Ureter (tissue), 1 donor: ENCODE results near the gene CCDC154. TPM values are rescaled to one million over a fixed set of nuclear protein-coding genes. Genes with fewer than 3 reads are reported as not detected.

Experiments used
- DNase-seq: peaks from one replicate; pipeline ENCODE4 v3.0.0-alpha.2; 2020; ENCODE audit warnings: low spot score
- total RNA-seq: library from RNA; stranded (reverse); gene quantifications from one replicate; pipeline ENCODE4 v1.2.4, GENCODE V29; 2023
- donor health status: DM: yes; HTN: yes; CAD: no.

Gene CCDC154
- total RNA-seq, 1 donor from 2014 or later: 2.0 TPM

DNA sequence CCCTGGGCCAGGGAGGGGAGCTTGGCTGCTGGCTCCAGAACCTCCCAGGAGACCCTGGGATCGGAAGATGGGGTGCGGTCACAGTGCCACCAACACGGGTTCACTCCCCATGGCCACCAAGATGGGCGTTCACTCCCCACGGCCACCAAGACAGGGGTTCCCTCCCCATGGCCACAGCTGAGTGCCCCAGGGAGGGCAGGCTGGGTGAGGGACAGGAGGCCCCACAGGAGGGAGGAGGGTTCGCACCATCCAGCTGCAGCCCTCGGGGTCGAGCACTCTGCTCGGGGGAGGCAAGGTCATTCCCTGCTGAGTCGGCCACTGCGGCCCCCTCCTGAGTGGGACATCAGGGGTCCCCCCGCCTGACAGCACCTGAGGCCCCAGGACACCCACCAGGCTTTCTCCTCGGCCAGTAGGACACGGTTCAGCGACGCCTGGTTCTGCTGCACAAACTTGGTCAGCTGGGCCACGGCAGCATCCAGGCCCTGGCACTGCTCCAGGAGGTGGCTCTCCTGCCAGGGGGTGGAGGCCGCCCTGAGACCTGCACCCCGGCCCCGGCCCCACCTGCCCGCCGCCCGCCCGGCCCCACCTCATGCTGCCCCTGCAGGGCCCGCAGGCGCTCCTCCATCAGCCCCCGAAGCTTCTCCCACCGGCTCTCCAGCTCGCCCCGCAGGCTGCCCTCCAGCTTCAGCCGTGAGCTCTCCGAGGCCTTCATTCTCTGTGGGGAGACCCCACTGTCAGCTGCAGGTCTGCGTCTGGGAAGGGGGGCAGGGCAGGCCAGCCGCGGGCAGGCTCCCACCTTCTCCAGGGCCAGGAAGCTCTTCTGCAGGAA lies 5.9 kb downstream of the CCDC154 start:
- no peak for DNase-seq

DNA sequence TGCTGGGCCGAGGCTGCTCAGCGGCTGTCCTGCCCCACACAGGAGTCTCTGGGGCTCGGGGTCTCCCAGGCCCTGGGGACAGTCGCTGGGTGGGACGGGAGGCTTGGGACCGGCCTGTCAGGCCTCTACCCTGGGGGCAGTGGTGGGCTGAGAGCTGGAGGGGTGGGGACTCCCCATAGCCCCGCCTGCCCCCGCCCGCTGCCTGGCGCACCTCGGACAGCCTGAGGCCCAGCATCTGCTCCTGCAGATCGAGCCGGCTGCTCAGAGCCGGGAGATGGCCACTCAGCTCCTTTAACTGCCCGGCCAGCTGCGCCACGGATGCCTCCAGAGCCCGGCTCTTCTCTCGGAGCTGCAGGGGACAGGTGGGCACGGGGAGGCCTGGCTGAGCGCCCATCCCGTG lies 6.8 kb downstream of the CCDC154 start:
- no peak for DNase-seq

DNA sequence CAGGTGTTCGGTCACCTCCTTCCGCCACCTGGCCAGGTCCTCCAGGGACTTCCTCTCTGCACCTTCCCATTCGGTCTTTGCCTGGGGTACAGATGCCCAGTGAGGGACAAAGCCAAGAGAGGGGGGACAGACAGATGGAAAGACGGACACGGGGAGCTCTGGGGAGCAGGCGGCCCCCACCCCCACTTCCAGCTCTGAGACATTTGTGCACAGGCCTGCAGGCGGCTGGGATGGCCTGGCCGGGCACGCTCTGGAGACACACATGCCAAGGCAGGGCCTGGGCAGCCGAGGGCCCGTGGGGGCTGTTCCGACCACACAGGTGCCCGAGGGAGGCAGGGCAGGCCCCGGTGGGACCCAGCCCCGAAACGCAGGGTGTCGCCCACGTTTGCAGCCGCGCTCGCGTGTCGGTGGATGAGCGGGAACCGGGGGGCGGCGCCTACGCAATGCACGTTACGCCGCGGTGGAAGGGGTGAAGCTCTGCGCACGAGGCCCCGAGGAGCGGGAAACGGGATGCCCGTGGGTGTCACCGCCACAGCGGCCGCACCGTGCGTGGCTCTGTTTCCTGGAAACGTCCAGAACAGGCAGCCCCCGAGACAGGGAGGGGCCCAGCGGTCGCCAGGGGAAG lies 7.5 kb downstream of the CCDC154 start:
- no peak for DNase-seq

DNA sequence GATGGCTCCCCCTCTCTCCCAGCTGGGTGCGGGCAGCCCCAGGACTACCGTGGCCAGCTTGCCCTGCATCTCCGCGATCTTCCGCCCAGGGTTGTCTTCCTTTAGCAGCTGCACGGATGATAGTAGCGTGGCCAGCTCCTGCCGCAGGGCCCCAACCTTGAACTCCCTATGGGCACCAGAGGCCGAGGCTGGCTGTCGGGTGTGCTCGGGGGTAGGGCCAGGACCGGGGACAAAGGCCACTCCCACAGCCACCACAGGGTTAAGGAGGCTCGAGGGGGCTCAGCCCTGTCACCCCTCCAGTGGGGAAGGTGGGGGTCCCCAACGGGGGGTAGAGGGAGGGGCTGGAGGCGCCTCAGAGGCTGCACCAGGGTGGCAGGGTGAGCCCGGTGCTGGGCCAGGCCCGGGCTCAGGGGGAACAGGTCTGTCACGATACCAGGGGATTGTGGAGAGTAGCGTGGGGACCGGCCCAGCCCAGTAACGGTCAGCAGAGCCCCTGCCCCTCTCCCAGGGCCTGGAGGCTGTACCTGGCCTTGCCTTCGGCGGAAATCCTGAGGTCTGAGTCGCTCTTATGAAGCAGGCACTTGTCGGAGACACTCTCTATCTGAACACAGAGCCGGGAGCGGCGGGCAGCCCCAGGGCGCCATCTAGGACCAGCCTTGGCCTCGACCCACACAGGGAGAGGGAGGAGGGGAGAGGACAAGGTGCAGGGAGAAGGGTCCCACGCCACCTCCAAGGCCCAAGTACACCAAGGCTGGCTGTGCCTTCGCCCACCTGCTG lies 8.2 kb downstream of the CCDC154 start:
- DNase-seq: no peak

DNA sequence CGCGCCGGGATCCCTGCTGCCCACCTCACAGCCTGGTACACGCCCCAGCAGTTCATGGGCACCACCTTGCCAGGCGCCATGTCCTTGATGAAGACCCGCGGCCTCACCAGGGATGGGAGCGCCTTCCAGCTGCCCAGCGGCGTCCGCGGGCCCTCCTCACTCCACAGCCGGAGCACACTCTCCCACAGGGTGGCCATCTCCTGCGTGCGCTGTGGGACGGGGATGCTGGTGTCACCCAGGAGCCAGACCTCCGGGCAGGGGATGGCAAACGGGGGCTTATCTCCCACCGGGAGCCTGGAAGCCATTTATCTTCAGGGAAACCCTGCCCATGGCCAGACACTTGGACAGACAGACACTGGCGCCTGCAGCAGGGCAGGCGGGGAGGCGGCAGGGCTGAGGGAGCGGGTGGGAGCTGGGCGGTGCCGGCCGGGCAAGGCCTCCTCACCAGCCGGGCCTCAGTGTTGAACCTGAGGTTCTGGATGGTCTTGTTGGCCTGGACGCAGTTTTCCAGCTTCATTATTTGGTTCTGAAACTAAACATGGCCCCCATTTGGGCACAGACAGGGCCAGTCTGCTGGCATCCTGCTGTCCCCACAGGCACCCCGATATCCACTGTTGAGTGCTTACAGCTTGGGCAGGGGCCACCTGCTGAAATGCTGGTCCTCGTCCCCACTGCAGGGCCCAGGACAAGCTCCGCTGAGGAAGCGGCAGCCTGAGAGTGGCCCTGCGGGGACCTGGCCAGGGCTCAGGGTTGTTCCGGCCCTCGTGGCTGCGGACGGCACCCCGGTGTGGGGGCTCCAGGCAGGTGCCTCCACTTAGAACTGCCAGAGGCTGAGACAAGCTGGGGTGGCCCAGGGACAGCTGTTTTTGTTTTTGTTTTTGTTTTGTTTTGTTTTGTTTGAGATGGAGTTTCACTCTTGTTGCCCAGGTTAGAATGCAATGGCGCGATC lies 9.4 kb downstream of the CCDC154 start:
- DNase-seq: no peak

DNA sequence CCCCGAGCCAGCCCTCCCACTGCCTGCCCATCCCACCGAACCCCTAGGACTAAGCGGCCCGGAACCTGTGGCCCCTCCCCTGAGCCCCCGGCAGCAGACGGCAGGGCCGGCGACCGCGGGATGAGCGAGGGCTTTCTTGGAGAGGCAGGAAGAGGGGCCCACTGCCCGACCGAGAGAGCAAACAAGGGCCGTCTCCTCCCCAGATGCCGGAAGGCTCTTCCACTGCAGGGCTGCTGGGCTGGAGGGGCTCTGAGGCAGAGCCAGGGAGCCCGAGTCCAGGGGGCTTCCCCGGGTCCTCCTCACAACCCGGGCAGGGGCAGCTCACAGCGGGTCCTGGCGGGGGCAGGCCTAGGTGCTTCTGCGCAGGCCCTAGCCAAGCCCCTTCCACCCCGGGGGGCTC lies 10.6 kb downstream of the CCDC154 start:
- DNase-seq: no peak

DNA sequence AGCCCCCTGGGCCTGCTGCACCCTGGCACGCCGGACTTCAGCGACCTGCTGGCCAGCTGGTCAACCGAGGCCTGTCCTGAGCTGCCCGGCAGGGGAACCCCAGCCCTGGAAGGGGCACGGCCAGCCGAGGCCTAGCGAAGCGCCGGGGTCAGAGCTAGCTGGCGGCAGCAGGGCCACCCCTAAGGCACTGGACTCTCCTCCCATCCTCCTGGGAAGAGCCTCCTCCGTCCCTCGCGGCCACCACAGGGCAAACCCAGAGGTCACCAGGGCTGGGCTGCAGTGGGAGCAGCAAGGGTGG lies 11.1 kb downstream of the CCDC154 start:
- no peak for DNase-seq

DNA sequence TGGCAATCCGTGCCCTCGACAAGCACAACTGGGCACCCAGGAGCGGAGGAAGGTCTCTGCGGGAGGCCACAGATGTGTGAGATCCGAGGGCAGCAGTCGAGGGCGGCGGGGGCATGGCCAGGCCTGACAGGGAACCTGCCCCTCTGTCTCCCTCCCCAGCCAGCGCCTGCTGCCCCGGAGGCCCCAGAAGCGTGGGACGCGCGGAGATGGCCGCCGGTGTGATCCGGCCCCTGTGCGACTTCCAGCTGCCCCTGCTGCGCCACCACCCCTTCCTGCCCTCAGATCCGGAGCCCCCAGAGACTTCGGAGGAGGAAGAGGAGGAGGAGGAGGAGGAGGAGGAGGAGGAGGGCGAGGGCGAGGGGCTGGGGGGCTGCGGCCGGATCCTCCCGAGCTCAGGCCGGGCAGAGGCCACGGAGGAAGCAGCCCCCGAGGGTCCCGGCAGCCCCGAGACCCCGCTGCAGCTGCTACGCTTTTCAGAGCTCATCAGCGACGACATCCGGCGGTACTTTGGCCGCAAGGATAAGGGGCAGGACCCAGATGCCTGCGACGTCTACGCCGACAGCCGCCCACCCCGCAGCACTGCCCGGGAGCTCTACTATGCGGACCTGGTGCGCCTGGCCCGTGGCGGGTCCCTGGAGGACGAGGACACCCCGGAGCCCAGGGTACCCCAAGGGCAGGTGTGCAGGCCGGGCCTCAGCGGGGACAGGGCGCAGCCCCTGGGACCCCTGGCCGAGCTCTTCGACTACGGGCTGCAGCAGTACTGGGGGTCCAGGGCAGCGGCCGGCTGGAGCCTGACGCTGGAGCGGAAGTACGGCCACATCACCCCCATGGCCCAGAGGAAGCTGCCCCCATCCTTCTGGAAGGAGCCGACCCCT lies 11.7 kb downstream of the CCDC154 start:
- no peak for DNase-seq

DNA sequence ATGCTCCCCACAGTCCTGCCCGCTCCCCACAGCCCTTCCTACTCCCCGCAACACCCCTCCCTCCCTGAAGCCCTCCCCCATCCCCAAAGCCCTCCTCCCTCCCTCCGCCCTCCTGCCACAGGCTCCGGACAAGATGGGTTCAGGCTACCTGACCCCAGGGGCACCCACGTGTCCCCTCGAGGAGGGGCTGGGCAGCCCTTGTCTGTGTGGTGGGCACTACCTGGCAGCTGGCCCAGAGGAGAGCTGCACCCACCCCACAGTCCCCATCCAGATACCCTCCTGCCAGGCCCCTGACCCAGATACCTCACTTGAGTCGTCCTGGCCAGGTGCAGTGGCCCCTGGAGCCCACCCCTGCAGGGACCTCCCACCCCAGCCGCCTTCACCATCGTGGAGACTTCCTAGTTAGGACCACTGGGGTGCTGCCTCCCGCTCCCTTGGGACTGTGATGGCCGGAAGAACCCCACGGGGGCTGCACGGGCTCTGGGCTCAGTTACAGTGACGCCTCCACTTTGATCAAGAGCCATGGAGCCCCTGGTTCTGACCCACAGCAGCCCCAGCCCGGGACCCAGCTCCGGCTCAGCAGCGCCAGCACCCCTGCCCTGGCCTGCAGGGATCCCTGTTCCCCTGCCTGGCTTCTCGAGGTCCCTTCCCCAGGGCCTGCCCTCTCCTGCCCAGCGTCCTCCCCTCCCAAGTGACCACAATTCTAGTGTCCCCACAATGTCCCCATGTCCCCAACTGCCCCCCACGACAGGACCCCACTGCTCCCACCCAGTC lies 12.7 kb downstream of the CCDC154 start:
- DNase-seq: no peak

DNA sequence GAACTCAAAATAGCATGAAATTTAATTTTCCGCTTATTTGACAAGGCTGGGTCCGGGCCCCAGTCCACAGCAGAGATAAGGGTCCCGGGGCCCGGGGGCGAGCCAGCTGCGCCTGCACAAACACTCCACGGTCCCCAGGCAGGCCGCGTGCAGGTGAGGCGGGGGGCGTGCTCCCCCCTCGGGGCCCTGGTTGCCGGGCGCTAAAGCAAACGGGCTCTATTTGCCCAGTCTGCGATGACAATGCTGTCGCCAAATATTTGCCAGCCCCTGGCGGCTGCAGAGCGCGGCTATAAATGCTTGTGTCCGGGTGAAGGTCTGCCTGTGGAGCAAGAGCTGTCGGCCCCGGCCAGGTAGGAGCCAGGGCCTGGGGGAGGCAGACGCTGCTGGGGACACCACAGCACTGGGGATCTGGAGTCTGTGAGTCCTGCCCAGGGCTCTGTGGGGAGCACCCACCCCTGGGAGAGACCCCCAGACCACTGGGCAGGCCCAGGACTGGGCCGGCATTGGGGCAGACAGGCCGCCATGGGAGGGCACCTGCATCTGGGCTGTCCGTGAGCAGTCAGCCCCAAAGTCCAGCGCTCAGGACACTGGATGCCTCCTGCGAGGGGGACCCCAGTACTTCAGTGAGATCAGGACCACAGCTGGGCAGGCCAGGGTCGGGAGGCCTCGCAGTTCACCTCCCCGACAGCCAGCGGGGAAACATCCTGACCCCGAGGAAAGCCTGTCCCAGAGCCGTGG lies 13.4 kb downstream of the CCDC154 start, which contains the start of gene PERCC1:
PERCC1 (plus strand) TSS at position 320 of the 738 bp plus-strand sequence. CDS start 1,516 bp downstream, outside the sequence.
- no peak for DNase-seq

DNA sequence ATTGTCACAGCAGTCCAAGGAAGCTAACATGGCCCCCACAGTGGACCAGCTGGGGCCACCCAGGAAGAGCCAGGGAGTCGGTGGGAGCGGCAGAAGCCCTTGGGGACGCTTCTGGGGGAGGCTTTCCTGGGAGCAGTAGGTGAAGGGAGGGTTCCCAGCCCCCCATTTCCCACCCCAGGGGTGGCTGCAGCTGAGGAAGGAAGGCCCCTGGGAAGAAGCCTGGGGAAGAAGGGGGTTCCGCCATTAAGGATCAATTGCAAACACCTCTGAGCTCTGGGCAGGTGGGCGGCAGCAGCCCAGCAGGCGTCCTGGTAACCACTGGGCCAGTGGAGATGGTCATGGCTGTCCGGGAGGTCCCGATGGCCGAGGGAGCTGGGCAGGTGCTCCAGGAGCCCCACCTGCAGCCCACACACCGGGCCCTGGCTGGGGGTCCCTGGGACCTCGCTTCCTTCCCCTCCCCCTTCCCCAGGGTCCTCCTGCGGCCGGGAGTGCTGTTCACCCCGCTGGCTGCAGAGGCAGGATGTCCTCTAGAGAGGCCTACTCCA lies 14.1 kb downstream of the CCDC154 start:
- DNase-seq: no peak

DNA sequence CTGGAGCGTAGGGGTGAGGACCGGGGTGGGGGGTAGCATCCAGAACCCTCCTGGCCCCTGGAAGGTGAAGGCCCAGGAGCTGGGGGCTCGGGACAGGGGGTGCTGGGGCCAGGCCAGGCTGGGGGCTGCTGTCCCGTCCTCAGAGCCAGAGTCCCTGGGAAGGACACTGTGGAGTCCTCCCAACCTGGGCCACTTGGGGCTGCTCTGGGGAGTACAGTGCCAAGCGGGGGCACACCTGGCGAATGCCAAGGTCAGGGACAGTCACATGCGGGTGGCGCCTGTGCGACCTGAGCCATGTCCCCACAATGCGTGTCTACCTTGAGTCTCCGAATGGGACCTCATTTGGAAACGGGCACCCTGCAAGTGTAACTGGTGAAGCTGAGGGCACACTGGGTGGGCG lies 14.7 kb downstream of the CCDC154 start:
- no peak for DNase-seq

DNA sequence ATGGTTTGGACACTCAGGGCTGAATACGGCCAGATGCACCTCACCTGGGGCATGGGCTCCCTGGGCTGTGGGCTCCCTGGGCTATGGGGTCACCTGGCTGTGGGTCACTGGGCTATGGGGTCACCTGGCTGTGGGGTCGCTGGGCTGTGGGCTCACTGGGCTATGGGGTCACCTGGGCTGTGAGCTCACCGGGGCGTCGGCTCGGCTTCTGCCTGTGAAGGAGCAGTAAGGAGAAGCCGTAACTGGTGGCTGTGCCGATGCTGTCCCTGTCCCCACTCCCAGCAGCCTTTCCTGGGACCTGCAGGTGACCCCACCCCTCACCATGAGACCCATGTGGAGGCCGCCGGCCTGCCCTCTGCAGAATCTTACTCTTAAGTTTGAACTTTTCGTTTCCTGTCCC lies 15.3 kb downstream of the CCDC154 start:
- DNase-seq: no peak

DNA sequence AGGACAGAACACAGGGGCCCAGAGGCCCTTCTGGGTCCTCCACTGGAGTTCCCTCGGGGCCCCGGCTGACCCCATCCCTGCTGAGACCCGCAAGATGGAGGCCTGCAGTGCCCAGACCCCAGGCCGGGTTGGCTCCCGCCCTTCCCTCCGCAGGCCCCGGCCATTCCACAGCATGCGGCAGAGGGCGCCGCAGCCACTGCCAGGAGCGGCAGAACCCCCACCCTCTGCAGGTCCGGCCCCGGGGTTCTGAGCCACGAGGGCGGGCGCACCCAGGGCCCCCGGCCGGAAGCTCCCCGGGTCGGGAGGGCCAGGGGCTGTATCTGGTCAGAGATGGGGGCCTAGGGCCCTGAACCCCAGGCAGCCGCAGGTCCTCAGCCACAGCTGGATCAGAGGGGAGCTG lies 15.8 kb downstream of the CCDC154 start:
- no peak for DNase-seq

DNA sequence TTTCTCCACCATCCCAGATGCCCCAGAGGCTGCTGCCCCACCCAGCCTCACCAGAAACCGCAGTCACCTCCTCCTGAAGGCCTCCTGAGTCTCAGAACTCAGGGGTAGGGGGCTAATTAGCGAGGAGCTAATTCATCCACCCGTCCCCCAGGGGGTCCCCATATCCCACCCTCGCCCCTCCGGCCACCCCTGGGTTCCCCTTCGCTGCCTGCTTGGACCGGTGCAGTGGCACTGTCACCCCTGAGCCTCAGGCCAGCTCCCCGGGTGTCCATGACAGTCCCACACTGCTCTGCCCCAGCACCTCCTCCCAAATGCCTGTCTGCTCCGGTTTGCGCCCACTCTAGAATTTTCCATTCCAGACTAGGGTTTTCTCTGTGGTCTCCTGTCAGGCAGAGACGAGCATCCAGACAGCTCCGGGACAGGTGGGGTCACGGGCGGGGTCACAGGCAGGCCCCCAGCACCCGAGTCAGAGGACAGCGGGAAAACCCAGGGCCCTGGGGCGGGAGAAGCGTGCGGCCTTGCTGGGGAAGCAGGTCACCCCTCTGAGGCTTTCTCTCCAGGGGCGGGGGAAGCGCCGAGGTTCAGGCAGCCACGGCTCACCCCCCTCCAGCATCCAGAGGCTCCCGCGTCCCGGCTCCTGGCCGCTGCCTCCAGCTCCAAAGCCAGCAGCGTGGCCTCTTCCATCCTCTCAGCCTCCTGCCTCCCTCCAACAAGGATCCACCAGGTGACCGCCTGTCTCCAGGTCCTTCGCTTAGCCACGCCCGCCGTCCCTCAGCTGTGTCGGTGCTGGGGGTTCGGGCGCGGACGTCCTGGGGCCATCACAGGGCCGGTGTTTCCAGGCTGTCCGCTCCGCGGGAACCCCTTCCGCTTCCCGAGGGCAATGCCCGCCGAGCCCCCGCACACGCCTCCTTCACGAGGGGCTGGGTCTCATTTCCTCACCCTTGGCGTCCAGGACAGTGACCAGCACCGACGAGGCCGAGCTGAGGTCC lies 16.6 kb downstream of the CCDC154 start:
- DNase-seq: no peak

DNA sequence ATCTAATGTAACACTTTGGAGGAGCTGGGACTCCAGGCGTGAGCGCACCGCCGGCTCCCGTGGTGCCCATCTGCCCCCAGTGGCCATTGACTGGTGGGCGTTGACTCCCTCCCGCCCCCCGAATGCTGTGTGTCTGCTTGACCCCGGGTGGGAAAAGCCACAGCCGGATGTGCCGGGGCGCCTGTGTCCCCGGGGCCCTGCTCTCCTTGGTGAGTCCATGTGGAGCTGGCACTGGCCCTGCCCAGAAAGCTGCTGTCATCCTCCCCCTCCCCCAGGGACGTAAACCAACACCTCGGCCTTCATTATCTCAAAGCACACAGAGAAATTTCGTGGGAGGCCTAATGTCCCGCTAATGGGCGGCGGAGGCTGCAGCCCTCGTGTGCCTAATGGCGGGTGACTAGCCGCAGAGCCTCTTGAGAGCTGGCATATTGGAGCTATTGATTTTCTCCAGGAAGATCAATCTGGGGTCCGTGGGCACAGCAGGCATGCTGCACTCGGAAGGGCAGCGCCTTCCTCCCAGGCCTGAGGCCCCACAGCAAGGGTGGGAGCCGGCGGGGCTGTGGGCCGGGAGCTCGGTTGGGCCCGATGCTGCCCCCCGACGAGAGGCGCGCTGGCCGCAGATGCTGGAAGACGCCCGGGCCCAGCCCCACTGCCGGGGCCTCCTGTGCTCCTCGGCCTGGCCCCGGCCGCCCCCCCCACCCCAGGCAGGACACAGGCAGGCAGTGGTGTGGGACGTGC lies 17.5 kb downstream of the CCDC154 start:
- DNase-seq: no peak
